HepG2 (cell line): ENCODE results near the gene BCO1. TPM values are rescaled to one million over a fixed set of nuclear protein-coding genes. Genes with fewer than 3 reads are reported as not detected.
A peak's percentile ranks its signal among the peaks of the same experiment; 100 is the strongest.

Source experiments
- CEBPB ChIP-seq: IDR thresholded peaks from 2 replicates; pipeline ENCODE4 v1.6.1; 2011; ENCODE audit warnings: low read depth, low read length, improper control_type of control experiment, borderline replicate concordance
- CREB1 ChIP-seq, 2 experiments: fragments of 450-650 bp in 1 of 2; IDR thresholded peaks; 2 replicates each; pipeline ENCODE4 v1.6.1; 2016 to 2017; ENCODE audit warnings: control low read depth in 1 of 2, mild to moderate bottlenecking in 1 of 2, missing compliant biosample characterization in 1 of 2, missing genetic modification characterization in 1 of 2
- EED ChIP-seq: sonication (generic); formaldehyde crosslinking; IDR thresholded peaks from 2 replicates; pipeline ENCODE4 v1.5.0; 2020; ENCODE audit warnings: mild to moderate bottlenecking, missing genetic modification reagents
- FOXC1 ChIP-seq: sonication (generic); formaldehyde crosslinking; IDR thresholded peaks from 2 replicates; pipeline ENCODE4 v1.8.0; 2022; ENCODE audit warnings: mild to moderate bottlenecking, missing genetic modification reagents, borderline replicate concordance
- FOXP1 ChIP-seq, 2 experiments: fragments of 450-650 bp in 1 of 2; IDR thresholded peaks; 2 replicates each; pipeline ENCODE4 v1.6.1; 2017 to 2018; ENCODE audit warnings: antibody characterized with exemption in 1 of 2
- HMG20A ChIP-seq: IDR thresholded peaks from 2 replicates; pipeline ENCODE4 v1.6.1; 2016; ENCODE audit warnings: borderline replicate concordance
- KLF6 ChIP-seq: IDR thresholded peaks from 2 replicates; pipeline ENCODE4 v1.8.0; 2016; ENCODE audit warnings: missing biosample characterization, missing genetic modification reagents
- MTF2 ChIP-seq: sonication (generic); formaldehyde crosslinking; IDR thresholded peaks from 2 replicates; pipeline ENCODE4 v1.5.0; 2020; ENCODE audit warnings: missing genetic modification reagents, borderline replicate concordance
- NR2C2 ChIP-seq: sonication (generic); formaldehyde crosslinking; IDR thresholded peaks from 2 replicates; pipeline ENCODE4 v1.4.0; 2020; ENCODE audit warnings: missing genetic modification reagents, mild to moderate bottlenecking, moderate library complexity, borderline replicate concordance
- U2AF1 ChIP-seq: fragments of 200-400 bp; formaldehyde crosslinking; optimal IDR thresholded peaks from 2 replicates; pipeline ENCODE3; 2017; ENCODE audit warnings: mild to moderate bottlenecking, low read depth, low read length
- ZFP1 ChIP-seq: IDR thresholded peaks from 2 replicates; pipeline ENCODE4 v1.6.1; 2016
- ZFP82 ChIP-seq: sonication (generic); formaldehyde crosslinking; IDR thresholded peaks from 2 replicates; pipeline ENCODE4 v1.5.1; 2020; ENCODE audit warnings: mild to moderate bottlenecking, missing genetic modification reagents, borderline replicate concordance
- ZNF124 ChIP-seq: sonication (generic); formaldehyde crosslinking; IDR thresholded peaks from 2 replicates; pipeline ENCODE4 v1.4.0; 2020; ENCODE audit warnings: missing genetic modification reagents
- ZNF205 ChIP-seq: IDR thresholded peaks from 2 replicates; pipeline ENCODE4 v1.6.1; 2018; ENCODE audit warnings: missing biosample characterization, missing genetic modification reagents
- ZNF235 ChIP-seq: sonication (generic); formaldehyde crosslinking; IDR thresholded peaks from 2 replicates; pipeline ENCODE4 v1.8.1; 2023; ENCODE audit warnings: mild to moderate bottlenecking, missing genetic modification reagents, borderline replicate concordance
- ZNF503 ChIP-seq: sonication (generic); formaldehyde crosslinking; IDR thresholded peaks from 2 replicates; pipeline ENCODE4 v1.4.0; 2020; ENCODE audit warnings: missing genetic modification reagents
- ZNF543 ChIP-seq: sonication (generic); formaldehyde crosslinking; IDR thresholded peaks from 2 replicates; pipeline ENCODE4 v1.4.0; 2020; ENCODE audit warnings: mild to moderate bottlenecking, missing genetic modification reagents
- ZSCAN20 ChIP-seq: sonication (generic); formaldehyde crosslinking; IDR thresholded peaks from 2 replicates; pipeline ENCODE4 v1.4.0; 2020; ENCODE audit warnings: missing genetic modification reagents, mild to moderate bottlenecking, borderline replicate concordance
- ZSCAN25 ChIP-seq: sonication (generic); formaldehyde crosslinking; IDR thresholded peaks from 2 replicates; pipeline ENCODE4 v1.8.0; 2022; ENCODE audit warnings: mild to moderate bottlenecking, missing genetic modification reagents
- polyA plus RNA-seq, 8 experiments: library from polyadenylated mRNA; depleted of rRNA in 3 of 8; stranded (reverse) in 7 of 8; unstranded in 1 of 8; fragments of >200 nt; fragmentation: Illumina TruSeq in 4 of 8; extraction: Trizol in 4 of 8; gene quantifications; 2 replicates each; pipeline versions ENCODE4 v1.2.1 to v1.2.3, GENCODE V29; 2011 to 2016; ENCODE audit warnings: low read depth in 4 of 8, missing spikeins in 1 of 8, mixed read lengths in 1 of 8; ENCODE audit not compliant: insufficient read depth in 1 of 8
- total RNA-seq, 5 experiments: library from RNA; depleted of rRNA; stranded (reverse); fragments of >200 nt; fragmentation: Illumina TruSeq; extraction: Trizol; gene quantifications; 2 replicates each; pipeline ENCODE4 v1.2.3, GENCODE V29; 2016; ENCODE audit warnings: low read depth in 1 of 5
- TF ChIP-seq, protein P1 (sequence below): sonication (generic); formaldehyde crosslinking; IDR thresholded peaks from 2 replicates; pipeline ENCODE4 v1.5.0; 2020; ENCODE audit warnings: missing genetic modification reagents
- TF ChIP-seq, protein P2 (sequence below): sonication (generic); formaldehyde crosslinking; IDR thresholded peaks from 2 replicates; pipeline ENCODE4 v1.4.0; 2020; ENCODE audit warnings: missing genetic modification reagents
- TF ChIP-seq, protein P3 (sequence below): sonication (generic); formaldehyde crosslinking; conservative IDR thresholded peaks from 2 replicates; pipeline ENCODE4 v1.8.1; 2023; ENCODE audit warnings: missing genetic modification reagents
- TF ChIP-seq, protein P4 (sequence below): IDR thresholded peaks from 2 replicates; pipeline ENCODE4 v1.6.1; 2016; ENCODE audit warnings: low read depth, borderline replicate concordance

Gene BCO1
- total and polyA plus RNA-seq, 2 of the 13 experiments (the other 11 are each of a cell fraction or from before 2014, with no cell fraction given): 0.11 TPM; not detected in 1

DNA sequence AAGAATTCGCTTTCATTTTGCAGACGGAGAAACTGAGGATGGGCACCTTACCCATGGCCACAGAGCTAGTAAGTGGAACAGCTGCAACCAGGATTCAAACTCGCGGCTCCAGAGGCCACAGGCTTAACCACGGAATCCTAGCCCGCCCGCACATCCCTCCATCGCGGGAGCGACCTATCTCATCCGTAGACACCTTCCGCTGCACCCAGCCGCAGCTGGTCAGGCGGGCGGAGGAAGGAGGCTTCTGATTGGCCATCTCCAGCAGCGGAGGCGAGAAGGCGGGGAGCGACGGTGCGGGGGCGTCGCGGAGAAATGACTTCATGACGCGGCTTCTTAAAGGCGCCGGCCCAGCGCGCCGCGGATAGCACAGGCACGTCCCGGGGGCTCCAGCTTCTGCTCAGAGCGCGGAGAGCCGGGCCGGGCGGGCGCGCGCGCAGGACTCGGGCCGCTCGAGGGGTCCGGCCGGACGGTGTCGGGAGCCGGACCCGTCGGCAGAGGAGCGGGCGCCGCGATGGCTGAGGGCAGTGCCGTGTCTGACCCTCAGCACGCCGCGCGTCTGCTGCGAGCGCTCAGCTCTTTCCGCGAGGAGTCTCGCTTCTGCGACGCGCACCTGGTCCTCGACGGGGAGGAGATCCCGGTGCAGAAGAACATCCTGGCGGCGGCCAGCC, 76.2 kb downstream of the BCO1 start, which contains the start of gene GAN (continued):
- no peak for TF ChIP-seq ZNF503 (CRISPR knock-in tag)
- peak; percentile 78 for TF ChIP-seq ZNF124 (CRISPR knock-in tag)
- no peak for TF ChIP-seq FOXP1 (IDR thresholded peaks at IDR 0.05)
- TF ChIP-seq FOXP1 (CRISPR knock-in tag; IDR thresholded peaks at IDR 0.05): peak; percentile 31; the same call in 1 of the 2 replicates
- TF ChIP-seq, protein P1, sequence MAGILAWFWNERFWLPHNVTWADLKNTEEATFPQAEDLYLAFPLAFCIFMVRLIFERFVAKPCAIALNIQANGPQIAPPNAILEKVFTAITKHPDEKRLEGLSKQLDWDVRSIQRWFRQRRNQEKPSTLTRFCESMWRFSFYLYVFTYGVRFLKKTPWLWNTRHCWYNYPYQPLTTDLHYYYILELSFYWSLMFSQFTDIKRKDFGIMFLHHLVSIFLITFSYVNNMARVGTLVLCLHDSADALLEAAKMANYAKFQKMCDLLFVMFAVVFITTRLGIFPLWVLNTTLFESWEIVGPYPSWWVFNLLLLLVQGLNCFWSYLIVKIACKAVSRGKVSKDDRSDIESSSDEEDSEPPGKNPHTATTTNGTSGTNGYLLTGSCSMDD (CRISPR knock-in tag): no peak
- no peak; the same call in 1 of the 2 replicates for TF ChIP-seq EED (CRISPR knock-in tag)
- peak; percentile 99 for TF ChIP-seq CREB1 (IDR thresholded peaks at IDR 0.05)
- TF ChIP-seq CREB1 (CRISPR knock-in tag; IDR thresholded peaks at IDR 0.05): peak; percentile 98
- TF ChIP-seq, protein P2, sequence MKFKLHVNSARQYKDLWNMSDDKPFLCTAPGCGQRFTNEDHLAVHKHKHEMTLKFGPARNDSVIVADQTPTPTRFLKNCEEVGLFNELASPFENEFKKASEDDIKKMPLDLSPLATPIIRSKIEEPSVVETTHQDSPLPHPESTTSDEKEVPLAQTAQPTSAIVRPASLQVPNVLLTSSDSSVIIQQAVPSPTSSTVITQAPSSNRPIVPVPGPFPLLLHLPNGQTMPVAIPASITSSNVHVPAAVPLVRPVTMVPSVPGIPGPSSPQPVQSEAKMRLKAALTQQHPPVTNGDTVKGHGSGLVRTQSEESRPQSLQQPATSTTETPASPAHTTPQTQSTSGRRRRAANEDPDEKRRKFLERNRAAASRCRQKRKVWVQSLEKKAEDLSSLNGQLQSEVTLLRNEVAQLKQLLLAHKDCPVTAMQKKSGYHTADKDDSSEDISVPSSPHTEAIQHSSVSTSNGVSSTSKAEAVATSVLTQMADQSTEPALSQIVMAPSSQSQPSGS (CRISPR knock-in tag): peak; percentile 52; the same call in 1 of the 2 replicates
- TF ChIP-seq ZSCAN20 (CRISPR knock-in tag): no peak; the same call in 1 of the 2 replicates
- TF ChIP-seq U2AF1: peak; percentile 59
- TF ChIP-seq ZNF235 (CRISPR knock-in tag): no peak; the same call in 1 of the 2 replicates
- peak; percentile 97 for TF ChIP-seq ZFP82 (CRISPR knock-in tag)
- TF ChIP-seq HMG20A (CRISPR knock-in tag): no peak
- no peak; the same call in 1 of the 2 replicates for TF ChIP-seq MTF2 (CRISPR knock-in tag)
- TF ChIP-seq KLF6 (CRISPR knock-in tag): 0 out of 2 replicates have a peak, but pooled peaks have one; percentile 57
- TF ChIP-seq, protein P3, sequence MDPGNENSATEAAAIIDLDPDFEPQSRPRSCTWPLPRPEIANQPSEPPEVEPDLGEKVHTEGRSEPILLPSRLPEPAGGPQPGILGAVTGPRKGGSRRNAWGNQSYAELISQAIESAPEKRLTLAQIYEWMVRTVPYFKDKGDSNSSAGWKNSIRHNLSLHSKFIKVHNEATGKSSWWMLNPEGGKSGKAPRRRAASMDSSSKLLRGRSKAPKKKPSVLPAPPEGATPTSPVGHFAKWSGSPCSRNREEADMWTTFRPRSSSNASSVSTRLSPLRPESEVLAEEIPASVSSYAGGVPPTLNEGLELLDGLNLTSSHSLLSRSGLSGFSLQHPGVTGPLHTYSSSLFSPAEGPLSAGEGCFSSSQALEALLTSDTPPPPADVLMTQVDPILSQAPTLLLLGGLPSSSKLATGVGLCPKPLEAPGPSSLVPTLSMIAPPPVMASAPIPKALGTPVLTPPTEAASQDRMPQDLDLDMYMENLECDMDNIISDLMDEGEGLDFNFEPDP (CRISPR knock-in tag): no peak
- peak; percentile 72 for TF ChIP-seq FOXC1 (CRISPR knock-in tag)
- no peak for TF ChIP-seq ZNF543 (CRISPR knock-in tag)
- TF ChIP-seq, protein P4, sequence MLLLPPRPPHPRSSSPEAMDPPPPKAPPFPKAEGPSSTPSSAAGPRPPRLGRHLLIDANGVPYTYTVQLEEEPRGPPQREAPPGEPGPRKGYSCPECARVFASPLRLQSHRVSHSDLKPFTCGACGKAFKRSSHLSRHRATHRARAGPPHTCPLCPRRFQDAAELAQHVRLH (CRISPR knock-in tag): peak; percentile 34; the same call in 1 of the 2 replicates
- no peak for TF ChIP-seq ZNF205 (CRISPR knock-in tag)
- TF ChIP-seq NR2C2 (CRISPR knock-in tag): peak; percentile 82
- TF ChIP-seq CEBPB: no peak
- TF ChIP-seq ZFP1 (CRISPR knock-in tag): no peak; the same call in 1 of the 2 replicates
- peak; percentile 75; the same call in 1 of the 2 replicates for TF ChIP-seq ZSCAN25 (CRISPR knock-in tag)
